DOHH2 (cell line): ENCODE measurements around the gene CD160.

Experiments
- H3F3A ChIP-seq: fragments of 200-600 bp; sonication (generic), shearing (Covaris generic); 2 replicates; pipeline ENCODE4 v1.6.0; 2016; ENCODE audit warnings: antibody characterized with exemption, mild to moderate bottlenecking; ENCODE audit not compliant: control insufficient read depth, insufficient read depth
- H3K27ac ChIP-seq: fragments of 200-600 bp; sonication (generic); 2 replicates; pipeline ENCODE4 v1.5.1; 2014; ENCODE audit warnings: low read depth, mild to moderate bottlenecking, low read length, moderate library complexity
- H3K27me3 ChIP-seq: fragments of 200-600 bp; sonication (generic); 2 replicates; pipeline ENCODE4 v1.6.1; 2014; ENCODE audit warnings: mild to moderate bottlenecking, low read length, mixed read lengths; ENCODE audit not compliant: control insufficient read depth
- H3K36me3 ChIP-seq: fragments of 200-600 bp; sonication (generic); 2 replicates; pipeline ENCODE4 v1.6.1; 2014; ENCODE audit warnings: mild to moderate bottlenecking, low read length, moderate library complexity, mixed read lengths; ENCODE audit not compliant: control insufficient read depth
- H3K4me1 ChIP-seq: fragments of 200-600 bp; sonication (generic); 2 replicates; pipeline ENCODE4 v1.6.1; 2014; ENCODE audit warnings: mild to moderate bottlenecking, low read length, mixed read lengths; ENCODE audit not compliant: control insufficient read depth
- H3K4me2 ChIP-seq: fragments of 200-600 bp; sonication (generic); 2 replicates; pipeline ENCODE4 v1.6.0; 2014; ENCODE audit warnings: mild to moderate bottlenecking, low read length, moderate library complexity
- H3K4me3 ChIP-seq: fragments of 200-600 bp; sonication (generic); 2 replicates; pipeline ENCODE4 v1.5.1; 2014; ENCODE audit warnings: mild to moderate bottlenecking, low read length, mixed read lengths
- H3K79me2 ChIP-seq: fragments of 200-600 bp; sonication (generic); 2 replicates; pipeline ENCODE4 v1.6.1; 2014; ENCODE audit warnings: mild to moderate bottlenecking, low read length, mixed read lengths; ENCODE audit not compliant: control insufficient read depth
- H3K9me2 ChIP-seq: fragments of 200-600 bp; sonication (generic); replicated peaks from 2 replicates; pipeline ENCODE4 v1.6.1; 2014; ENCODE audit warnings: mild to moderate bottlenecking, low read length, mixed read lengths; ENCODE audit not compliant: control insufficient read depth
- H3K9me3 ChIP-seq: fragments of 200-600 bp; sonication (generic); 2 replicates; pipeline ENCODE4 v1.6.1; 2014; ENCODE audit warnings: antibody characterized with exemption, low read length, mixed read lengths; ENCODE audit not compliant: control insufficient read depth, insufficient read depth
- H4K20me1 ChIP-seq: fragments of 200-600 bp; sonication (generic); 2 replicates; pipeline ENCODE4 v1.6.0; 2014; ENCODE audit warnings: low read depth, mild to moderate bottlenecking, antibody characterized with exemption, low read length, moderate library complexity; ENCODE audit not compliant: control insufficient read depth, insufficient read depth
- EZH2phosphoT487 ChIP-seq: fragments of 200-600 bp; sonication (generic); IDR thresholded peaks from 2 replicates; pipeline ENCODE4 v1.6.1; 2017; ENCODE audit warnings: borderline replicate concordance, mild to moderate bottlenecking, antibody characterized with exemption, low read length, moderate library complexity, mixed read lengths
- TF ChIP-seq, protein P1 (sequence below): fragments of 200-600 bp; sonication (generic); IDR thresholded peaks from one replicate; pipeline ENCODE4 v1.5.1; 2014; ENCODE audit warnings: antibody characterized with exemption, mild to moderate bottlenecking, low read depth, low read length; ENCODE audit not compliant: poor library complexity, severe bottlenecking

The CD160 gene

DNA sequence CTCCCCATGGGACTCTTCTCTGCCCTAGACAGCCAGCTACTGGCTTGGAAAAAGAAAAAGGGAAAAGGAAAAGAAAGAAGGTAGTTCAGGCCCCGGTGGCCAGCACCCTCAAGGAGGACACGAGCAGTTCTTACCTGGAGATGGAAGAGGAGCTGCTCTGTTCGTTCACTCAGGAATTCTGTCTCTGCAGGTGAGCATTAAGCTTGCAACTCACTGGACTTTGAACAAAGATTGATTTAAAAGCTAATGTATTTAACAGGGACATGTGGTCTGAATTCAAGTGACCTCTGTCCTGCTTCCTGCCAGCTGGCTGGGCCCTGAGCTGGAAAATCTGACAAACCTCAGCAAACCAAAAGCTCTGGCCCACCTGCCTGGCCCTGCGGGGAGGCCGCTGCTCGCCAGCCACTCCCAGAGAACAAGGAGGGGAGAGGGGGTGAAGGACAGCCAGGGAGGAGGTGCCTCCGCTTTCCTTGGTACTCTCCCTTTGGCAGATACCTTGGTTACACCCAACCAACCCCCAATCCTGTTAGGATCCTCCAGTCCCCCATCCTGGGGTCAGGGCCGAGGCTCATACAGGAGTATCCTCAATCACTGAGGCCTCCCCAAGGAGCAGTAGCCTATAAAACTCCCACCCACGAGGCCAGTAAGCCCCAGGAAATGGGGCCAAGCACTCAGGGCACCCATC is 12.0 kb upstream of the CD160 start, which contains the start of gene PDZK1:
Gene PDZK1 (minus strand): TSS at position 186 of the 685 bp plus-strand sequence. CDS start 19,347 bp downstream, outside the sequence.
- no peaks in the 10 kb centered on the region for H3F3A ChIP-seq
- TF ChIP-seq EZH2phosphoT487, result no peak
- TF ChIP-seq, protein P1, sequence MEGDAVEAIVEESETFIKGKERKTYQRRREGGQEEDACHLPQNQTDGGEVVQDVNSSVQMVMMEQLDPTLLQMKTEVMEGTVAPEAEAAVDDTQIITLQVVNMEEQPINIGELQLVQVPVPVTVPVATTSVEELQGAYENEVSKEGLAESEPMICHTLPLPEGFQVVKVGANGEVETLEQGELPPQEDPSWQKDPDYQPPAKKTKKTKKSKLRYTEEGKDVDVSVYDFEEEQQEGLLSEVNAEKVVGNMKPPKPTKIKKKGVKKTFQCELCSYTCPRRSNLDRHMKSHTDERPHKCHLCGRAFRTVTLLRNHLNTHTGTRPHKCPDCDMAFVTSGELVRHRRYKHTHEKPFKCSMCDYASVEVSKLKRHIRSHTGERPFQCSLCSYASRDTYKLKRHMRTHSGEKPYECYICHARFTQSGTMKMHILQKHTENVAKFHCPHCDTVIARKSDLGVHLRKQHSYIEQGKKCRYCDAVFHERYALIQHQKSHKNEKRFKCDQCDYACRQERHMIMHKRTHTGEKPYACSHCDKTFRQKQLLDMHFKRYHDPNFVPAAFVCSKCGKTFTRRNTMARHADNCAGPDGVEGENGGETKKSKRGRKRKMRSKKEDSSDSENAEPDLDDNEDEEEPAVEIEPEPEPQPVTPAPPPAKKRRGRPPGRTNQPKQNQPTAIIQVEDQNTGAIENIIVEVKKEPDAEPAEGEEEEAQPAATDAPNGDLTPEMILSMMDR, result no peak
- H3K4me2 ChIP-seq, result no peak within 1 kb of the TSS
- H3K9me2 ChIP-seq, result no peaks in the 10 kb centered on the region
- no peaks in the 10 kb centered on the region for H3K4me1 ChIP-seq
- H3K4me3 ChIP-seq, result no peak within 1 kb of the TSS
- H3K27ac ChIP-seq, result no peak within 1 kb of the TSS
- H3K79me2 ChIP-seq, result no peaks in the 10 kb centered on the region
- no peaks in the 10 kb centered on the region for H3K36me3 ChIP-seq
- H4K20me1 ChIP-seq, result no peaks in the 10 kb centered on the region
- peaks cover 4% of the 10 kb centered on the region; the same call in 1 of the 2 replicates for H3K27me3 ChIP-seq
- H3K9me3 ChIP-seq, result no peaks in the 10 kb centered on the region

DNA sequence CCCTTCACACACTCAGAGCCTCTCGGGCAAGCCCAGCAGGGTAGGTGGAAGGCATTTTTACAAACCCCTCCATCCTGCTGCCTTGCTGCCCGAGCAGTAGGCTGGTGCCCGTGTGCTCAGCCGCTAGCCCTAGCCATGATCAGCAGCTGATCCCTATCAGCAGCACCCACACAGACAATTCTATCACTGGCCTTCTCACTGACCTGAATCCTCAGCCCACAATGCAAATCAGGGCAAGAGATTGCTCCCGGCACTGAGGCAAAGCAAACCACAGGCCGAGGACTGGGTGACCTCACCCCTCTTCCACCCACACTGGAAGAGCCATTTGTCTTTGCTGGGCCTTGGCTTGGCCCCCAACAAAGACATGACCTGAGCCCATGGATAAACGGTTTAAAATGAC is 11.2 kb upstream of the CD160 start:
- H3K79me2 ChIP-seq, result no peaks in the 10 kb centered on the region
- no peaks in the 10 kb centered on the region for H3K4me1 ChIP-seq
- no peaks in the 10 kb centered on the region for H3F3A ChIP-seq
- no peak overlapping the region for H3K4me3 ChIP-seq
- no peaks in the 10 kb centered on the region for H3K36me3 ChIP-seq
- H4K20me1 ChIP-seq, result no peaks in the 10 kb centered on the region
- no peak for TF ChIP-seq EZH2phosphoT487
- TF ChIP-seq, protein P1, result no peak
- H3K4me2 ChIP-seq, result no peak overlapping the region
- H3K9me3 ChIP-seq, result no peaks in the 10 kb centered on the region
- H3K27ac ChIP-seq, result no peak overlapping the region
- no peaks in the 10 kb centered on the region for H3K9me2 ChIP-seq
- peaks cover 4% of the 10 kb centered on the region; the same call in 1 of the 2 replicates for H3K27me3 ChIP-seq

DNA sequence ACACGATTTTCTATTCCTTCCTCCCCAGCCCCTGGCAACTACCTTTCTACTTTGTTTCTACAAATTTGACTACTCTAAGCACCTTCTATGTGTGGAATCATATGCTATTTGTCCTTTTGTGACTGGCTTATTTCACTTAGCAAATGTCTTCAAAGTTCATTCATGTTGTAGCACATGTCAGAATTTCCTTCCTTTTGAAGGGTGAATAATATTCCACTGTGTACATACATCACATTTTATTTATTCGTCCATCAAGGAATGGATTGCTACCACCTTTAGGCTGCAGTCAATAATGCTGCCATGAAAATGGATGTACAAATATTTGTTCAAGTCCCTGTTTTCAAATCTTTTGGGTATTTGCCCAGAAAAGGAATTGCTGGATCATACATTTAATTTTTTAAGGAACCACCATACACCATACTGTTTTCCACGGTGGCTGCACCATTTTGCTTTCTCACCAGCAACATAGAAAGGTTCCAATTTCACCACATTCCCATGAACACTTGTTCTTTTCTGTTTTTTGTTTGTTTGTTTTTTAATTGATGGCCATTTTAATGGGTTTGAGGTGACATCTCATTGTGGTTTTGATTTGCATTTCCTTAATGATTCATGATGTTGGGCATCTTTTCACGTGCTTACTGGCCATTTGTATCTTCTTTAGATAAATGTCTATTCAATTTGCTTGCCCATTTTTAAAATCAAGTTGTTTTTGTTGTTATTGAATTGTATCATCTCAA is 8.8 kb upstream of the CD160 start:
- Histone ChIP-seq H3K79me2 (no peaks in the 10 kb centered on the region), H3K4me1 (no peaks in the 10 kb centered on the region), H3K36me3 (no peaks in the 10 kb centered on the region), H3K27ac (no peak overlapping the region), H3K4me2 (no peak overlapping the region), H3K27me3 (peaks cover 4% of the 10 kb centered on the region; the same call in 1 of the 2 replicates), H4K20me1 (no peaks in the 10 kb centered on the region), H3K9me3 (no peaks in the 10 kb centered on the region), H3F3A (no peaks in the 10 kb centered on the region), H3K9me2 (no peaks in the 10 kb centered on the region), H3K4me3 (no peak overlapping the region)
- TF ChIP-seq, protein P1, result no peak
- no peak for TF ChIP-seq EZH2phosphoT487
